ENCODE measurements around the gene CCDC110.

CCDC110 gene

DNA sequence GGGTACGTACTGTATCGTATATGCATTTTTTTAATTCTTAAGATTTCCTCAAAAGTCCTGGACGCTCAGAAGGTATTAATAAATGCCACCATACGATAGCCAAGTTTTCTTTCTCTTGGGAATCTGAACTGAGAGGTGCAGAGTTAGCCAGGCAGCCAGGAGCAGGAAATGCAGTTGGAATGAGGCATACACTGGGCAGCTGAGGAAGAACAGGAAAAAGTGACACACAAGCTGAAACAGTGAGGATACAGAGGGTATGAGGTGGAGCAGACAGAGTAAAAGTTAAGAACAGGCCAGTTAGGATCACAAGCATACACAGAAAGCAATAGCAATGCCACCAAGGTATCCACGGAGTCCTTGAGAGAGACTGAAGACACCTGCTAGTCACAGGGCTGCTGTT lies 59.1 kb downstream of the CCDC110 start:
- DNase-seq = no peak

DNA sequence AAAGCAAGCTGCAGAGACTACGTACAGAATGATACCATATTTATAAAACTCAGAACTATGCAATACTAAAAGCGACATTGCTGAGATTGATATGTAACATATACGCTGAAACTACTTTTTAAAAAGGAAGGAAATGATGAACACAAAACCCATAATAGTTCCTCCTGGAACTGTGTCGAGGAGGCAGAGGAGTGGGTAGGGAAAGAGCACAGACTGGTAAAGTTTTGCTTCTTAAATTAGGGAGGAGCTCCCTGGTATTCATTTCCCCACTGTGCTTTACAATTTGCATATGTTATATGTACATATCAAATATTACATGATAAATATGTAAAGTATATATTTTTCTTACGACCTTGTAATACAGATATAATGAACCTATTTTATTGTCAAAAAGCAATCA lies 59.7 kb downstream of the CCDC110 start:
- DNase-seq = no peak

DNA sequence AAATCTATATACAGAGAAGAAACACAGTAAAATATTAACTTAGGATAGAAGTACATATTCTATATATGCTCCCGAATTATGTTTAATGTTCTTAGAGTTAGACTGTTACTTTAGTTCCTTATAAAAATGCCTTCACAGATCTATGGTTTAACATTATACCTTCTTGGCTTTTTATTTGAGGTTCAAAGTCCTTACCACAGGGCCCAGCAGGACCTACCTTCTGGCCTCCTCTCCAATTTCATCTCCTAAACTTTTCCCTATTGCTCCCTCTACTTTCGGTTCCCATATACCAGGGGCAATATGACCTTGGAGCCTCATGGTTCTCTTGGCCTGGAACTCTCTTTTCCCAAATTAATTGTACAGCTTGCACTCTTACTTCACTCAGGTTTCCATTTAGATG lies 63.1 kb downstream of the CCDC110 start:
- no peak for DNase-seq

DNA sequence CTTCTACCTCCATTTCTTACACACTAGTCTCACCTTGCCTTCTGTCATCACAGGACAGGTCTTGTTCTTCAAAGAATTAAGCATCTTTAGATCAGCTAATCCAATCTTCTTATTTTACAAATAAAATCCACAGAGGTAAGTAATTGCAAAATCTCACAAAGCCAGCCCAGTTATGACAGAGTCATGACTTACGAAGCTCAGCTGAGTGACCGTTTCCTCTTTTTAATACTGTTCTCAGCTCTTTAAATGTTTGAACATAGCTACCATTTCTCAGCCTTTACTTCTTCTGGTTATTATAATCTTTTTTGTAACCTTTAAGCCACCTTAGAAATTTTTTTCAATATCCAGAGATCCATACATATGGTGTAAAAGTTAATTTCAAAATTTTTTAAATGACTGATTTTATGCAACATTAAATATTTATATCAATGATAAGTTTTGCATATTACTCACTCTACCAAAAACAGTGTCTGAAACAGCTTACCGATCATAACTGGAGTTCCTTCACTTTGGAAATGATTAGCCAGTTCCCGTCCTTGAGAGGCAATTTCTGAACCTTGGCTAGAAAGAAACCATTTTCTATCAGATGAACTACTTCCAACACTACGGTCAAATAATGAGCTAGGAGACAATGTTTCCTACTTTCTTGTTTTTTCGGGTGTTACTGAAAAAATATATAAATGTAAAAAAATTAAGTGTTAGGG lies 66.1 kb downstream of the CCDC110 start:
- DNase-seq = no peak

DNA sequence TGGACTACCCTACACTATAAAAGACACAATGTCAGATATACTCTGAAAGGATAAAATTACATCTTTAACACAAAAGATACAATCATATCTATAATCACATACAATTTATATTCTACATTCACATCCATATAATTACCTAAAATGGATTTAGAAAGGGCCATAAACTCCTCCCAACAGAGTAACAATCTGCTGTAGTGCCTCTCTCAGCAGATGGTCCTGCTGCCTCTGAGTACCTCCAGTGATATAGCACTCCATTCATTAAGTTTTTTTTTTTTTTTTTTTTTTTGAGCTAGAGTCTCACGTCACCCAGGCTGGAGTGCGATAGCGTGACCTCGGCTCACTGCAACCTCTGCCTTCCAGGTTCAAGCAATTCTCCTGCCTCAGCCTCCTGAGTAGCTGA lies 67.5 kb downstream of the CCDC110 start:
- DNase-seq = no peak

DNA sequence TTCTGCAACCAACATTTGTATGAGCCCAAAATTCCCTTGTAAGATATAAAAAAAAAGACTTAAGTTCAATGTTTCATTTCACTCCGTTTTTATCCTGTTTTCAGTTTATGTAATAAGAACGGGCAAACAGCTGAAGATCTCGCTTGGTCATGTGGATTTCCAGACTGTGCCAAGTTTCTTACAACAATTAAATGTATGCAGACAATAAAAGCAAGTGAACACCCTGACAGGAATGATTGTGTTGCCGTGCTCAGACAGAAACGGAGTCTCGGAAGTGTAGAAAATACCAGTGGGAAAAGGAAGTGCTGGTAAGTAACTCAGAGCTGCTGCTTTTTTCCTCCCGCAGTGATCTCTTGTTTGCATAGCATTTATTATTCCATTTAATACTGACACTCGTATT lies 72.1 kb downstream of the CCDC110 start:
- DNase-seq = no peak

DNA sequence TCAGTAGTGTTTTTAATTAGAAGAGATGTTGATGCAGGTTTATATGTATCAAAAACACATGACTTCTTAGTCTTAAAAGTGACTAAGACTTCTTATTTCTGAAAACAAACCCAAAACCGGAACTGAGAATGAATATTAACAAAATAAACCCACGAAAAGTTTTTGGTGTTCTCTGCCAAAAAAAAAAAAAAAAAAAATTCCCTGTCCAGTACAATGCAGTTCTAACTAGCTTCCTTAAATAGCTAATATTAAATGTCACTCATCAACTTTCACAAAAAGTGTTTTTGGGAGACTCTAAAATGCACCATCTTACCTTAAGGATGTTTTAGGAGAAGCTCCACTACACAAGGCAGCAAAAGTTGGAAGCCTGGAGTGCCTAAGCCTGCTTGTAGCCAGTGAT lies 72.9 kb downstream of the CCDC110 start:
- DNase-seq = no peak

DNA sequence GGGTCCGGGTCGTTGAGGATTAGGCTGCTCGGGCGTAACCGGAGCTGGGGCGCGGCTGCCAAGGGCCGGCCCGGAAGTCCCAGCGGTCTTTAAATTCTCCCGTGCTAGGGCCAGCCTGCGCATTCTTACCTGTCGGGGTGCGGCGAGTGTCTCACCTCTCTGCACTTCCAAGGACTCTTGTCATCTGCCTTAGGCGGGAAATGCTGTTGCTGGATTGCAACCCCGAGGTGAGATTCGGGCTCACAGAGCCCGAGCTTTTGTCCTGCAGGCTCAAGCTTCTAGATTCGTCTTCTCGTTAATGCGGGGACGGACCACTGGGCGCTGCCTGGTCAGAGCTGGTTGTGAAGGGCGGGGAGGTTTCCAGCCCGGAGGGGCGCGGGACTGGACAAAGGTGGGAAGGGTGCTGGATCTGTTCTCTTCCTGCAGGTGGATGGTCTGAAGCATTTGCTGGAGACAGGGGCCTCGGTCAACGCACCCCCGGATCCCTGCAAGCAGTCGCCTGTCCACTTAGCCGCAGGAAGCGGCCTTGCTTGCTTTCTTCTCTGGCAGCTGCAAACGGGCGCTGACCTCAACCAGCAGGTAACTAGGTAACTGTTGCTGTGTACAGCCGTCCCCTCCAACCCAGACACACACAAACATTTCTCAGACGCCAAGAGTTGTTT lies 74.7 kb downstream of the CCDC110 start, which contains the start of gene ANKRD37:
Gene ANKRD37 (plus strand): TSS at position 118 of the 662 bp plus-strand sequence. CDS start 83 bp downstream, at position 201.
- DNase-seq = no peak

DNA sequence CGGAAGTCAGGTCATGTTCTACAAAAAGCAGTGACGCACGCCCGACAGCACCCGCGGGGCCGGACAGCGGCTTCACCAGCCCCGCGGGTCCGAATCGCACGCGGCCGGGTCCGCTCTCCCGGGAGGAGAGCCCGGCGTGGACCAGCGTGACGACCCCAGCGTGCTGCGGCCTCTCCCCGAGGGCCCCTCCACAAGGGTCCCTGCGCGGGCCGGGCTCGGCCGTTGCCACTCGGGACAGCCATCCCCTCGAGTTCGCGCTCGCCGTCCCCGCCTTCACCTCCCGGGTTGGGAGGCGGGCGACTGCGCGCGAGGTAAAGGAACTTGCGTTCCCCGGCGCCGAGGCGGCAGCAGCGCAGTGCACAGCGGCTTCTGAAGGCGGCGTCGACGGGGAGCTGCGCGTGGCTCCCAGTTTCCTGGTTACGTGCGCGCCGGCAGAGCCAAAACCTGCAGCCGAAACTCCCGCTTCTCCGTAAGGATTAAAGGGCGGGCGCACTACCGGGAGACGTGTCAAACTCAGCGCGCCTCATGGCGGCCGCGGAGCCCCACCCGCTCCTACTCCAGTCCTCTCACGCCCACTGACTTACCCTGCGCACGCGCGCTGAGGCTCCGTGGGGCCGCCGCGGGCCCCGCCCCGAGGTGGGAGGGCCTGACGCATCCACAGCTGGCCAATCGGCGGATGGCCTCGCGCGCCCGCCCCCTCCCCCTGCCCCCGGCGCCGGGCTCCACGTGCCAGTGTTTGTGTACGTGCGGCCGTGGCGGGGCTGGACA lies 75.4 kb downstream of the CCDC110 start:
- DNase-seq = peak; percentile 93 to 95

DNA sequence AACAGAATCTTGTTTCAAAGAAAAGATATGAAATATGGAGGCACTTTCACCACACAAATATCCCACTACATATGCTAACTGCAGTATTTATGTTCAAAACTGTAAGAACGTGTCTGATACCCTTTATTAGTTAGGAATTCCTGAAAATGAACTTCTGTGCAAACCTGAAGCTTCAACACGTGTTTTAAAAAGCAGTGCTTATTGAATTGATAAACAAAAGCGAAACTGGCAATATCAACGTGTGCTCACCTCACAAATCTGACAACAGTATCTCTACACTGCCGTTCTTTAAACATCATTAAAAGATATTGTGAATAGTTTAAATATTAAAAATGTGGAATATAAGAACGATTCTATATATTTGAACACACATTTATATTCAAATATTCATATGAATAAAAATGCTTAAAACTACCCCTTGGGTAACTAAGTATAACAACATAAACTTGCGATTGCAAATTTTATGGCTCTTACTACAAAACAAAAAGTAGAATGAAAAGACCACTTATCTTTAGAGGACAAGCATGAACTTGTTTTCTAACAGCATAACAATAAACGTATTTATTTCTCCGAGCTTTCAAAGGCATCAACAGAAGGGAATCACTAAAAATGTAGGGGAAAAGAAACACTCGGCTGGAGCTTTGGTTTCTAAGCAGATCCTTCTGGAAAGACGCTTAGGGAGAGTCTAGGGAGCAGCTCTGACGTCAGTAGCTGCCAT lies 76.1 kb downstream of the CCDC110 start, which contains the start of gene LRP2BP:
Gene LRP2BP (minus strand): TSS at position 687 of the 718 bp plus-strand sequence. CDS start 17,738 bp downstream, outside the sequence.
- DNase-seq = no peak

Measured in stimulated activated CD4-positive, alpha-beta T cell treated with anti-CD3 and anti-CD28 coated beads, Interleukin-2, amount 100 ng/mL, for 48 hours (primary cell).